Gastroesophageal sphincter (tissue), 3 donors: Measurements from ENCODE around the gene FAM111A.

Experiments
- POLR2A ChIP-seq, 2 donors: fragments of 450-650 bp; IDR thresholded peaks; one replicate each; pipeline ENCODE4 v1.6.1; 2017; ENCODE audit warnings: antibody characterized with exemption in 2 of 2, mild to moderate bottlenecking in 2 of 2, moderate library complexity in 1 of 2
- TF ChIP-seq, protein P1 (sequence below), 4 experiments: fragments of 200-600 bp in 2 of 4; fragments of 450-650 bp in 2 of 4; sonication (generic) in 1 of 4; IDR thresholded peaks; one replicate each; pipeline ENCODE4 v1.5.1; 2017 to 2019; ENCODE audit warnings: antibody characterized with exemption in 4 of 4, mild to moderate bottlenecking in 2 of 4, moderate library complexity in 2 of 4

GRCh38 chr11:59191890-59192289, 49.2 kb downstream of the FAM111A start:
- TF ChIP-seq, protein P1, sequence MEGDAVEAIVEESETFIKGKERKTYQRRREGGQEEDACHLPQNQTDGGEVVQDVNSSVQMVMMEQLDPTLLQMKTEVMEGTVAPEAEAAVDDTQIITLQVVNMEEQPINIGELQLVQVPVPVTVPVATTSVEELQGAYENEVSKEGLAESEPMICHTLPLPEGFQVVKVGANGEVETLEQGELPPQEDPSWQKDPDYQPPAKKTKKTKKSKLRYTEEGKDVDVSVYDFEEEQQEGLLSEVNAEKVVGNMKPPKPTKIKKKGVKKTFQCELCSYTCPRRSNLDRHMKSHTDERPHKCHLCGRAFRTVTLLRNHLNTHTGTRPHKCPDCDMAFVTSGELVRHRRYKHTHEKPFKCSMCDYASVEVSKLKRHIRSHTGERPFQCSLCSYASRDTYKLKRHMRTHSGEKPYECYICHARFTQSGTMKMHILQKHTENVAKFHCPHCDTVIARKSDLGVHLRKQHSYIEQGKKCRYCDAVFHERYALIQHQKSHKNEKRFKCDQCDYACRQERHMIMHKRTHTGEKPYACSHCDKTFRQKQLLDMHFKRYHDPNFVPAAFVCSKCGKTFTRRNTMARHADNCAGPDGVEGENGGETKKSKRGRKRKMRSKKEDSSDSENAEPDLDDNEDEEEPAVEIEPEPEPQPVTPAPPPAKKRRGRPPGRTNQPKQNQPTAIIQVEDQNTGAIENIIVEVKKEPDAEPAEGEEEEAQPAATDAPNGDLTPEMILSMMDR (IDR thresholded peaks at IDR 0.05) = no peak
- no peak for TF ChIP-seq POLR2A (IDR thresholded peaks at IDR 0.05)
